Measurements from ENCODE around the gene CHRNB2. TPM values are rescaled to one million over a fixed set of nuclear protein-coding genes. Genes with fewer than 3 reads are reported as not detected.

The CHRNB2 gene
- total RNA-seq, 2 experiments from 2014 or later = not detected

DNA sequence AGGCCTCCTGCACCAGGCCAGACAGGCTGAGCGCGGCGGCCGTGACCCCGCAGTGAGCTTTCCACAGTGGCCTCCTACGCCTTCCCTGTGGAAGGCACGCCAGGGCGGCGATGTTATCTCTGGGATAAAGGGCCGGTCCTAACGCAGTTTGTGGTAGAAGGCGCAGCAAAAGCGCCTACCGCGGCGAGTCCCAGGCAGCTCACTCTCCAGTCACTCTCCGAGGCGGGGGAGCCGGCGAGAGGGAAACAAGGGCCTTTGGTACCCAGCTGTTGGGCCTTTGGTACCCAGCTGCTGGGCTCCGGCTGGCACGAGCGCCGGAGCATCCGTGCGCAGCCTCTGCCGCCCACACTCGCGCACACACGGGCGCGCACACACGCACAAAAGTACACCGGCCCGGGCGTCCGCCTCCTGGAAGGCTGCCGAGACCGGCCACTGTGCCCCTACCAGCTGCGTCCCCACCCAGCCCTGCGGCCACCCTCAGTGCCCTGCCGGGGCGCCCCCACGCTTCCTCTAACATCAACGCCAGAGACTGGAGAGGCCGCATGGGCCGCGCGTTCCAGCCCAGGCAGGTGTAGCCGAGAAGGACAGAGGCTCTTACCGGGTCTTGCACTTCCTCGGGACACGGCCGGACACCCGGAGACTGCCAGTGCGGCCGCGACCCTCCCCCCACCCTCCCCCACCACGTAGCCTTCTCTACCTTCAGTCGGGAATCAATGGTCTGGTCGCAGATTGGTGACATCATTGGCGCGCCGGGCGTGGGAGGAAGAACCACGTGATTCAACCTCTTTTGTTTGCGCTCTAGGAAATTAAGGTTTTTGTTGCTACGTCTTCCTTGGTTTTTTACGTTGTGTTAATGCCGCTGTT lies 59.9 kb downstream of the CHRNB2 start:
- intact Hi-C loops (cut with micrococcal nuclease) = no loop called here
- POLR2A ChIA-PET = interaction anchor here (0.8 to 3.3 kb wide), 13 partner anchors 9 to 458 kb away, joined by 3 to 18 read pairs (median 4); partner anchors contain the start of genes ADAR and PMVK

GRCh38 chr1:154628121-154628405 lies 60.5 kb downstream of the CHRNB2 start:
- peak overlapping the region; percentile 99 for H3K4me3 Mint-ChIP-seq
- peaks cover 7% of the 10 kb centered on the region for H3K9me3 Mint-ChIP-seq
- TF ChIP-seq, protein P1, sequence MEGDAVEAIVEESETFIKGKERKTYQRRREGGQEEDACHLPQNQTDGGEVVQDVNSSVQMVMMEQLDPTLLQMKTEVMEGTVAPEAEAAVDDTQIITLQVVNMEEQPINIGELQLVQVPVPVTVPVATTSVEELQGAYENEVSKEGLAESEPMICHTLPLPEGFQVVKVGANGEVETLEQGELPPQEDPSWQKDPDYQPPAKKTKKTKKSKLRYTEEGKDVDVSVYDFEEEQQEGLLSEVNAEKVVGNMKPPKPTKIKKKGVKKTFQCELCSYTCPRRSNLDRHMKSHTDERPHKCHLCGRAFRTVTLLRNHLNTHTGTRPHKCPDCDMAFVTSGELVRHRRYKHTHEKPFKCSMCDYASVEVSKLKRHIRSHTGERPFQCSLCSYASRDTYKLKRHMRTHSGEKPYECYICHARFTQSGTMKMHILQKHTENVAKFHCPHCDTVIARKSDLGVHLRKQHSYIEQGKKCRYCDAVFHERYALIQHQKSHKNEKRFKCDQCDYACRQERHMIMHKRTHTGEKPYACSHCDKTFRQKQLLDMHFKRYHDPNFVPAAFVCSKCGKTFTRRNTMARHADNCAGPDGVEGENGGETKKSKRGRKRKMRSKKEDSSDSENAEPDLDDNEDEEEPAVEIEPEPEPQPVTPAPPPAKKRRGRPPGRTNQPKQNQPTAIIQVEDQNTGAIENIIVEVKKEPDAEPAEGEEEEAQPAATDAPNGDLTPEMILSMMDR (IDR thresholded peaks at IDR 0.05) = no peak
- intact Hi-C loops (cut with micrococcal nuclease) = no loop called here
- peaks cover 34% of the 10 kb centered on the region for H3K36me3 Mint-ChIP-seq (ENCODE audit: low read depth)
- POLR2A ChIA-PET = interaction anchor here (0.9 to 3.3 kb wide), 3 partner anchors 17 to 51 kb away, joined by 3 to 18 read pairs (median 13); no protein-coding TSS in a partner anchor
- H3K27ac Mint-ChIP-seq = peak overlapping the region; percentile 96
- peaks cover 36% of the 10 kb centered on the region for H3K4me1 Mint-ChIP-seq (ENCODE audit: low read depth)
- CTCF ChIA-PET = interaction anchor here (1.7 kb wide), 1 partner anchor 68 kb away, joined by 6 read pairs; no protein-coding TSS in a partner anchor
- ATAC-seq (peak; percentile 28), DNase-seq (no peak)
- H3K27me3 Mint-ChIP-seq = peaks cover 3% of the 10 kb centered on the region

More for the DNA sequence above, 59.9 kb downstream of the CHRNB2 start:
- Mint-ChIP-seq H3K36me3 (ENCODE audit: low read depth) (peaks cover 40% of the 10 kb centered on the region), H3K9me3 (peaks cover 7% of the 10 kb centered on the region), H3K27me3 (peaks cover 3% of the 10 kb centered on the region), H3K27ac (peak overlapping the region; percentile 96), H3K4me1 (ENCODE audit: low read depth) (peaks cover 42% of the 10 kb centered on the region), H3K4me3 (peak overlapping the region; percentile 99)
- DNase-seq (peak; percentile 97), ATAC-seq (peak; percentile 67)
- TF ChIP-seq, protein P1 (IDR thresholded peaks at IDR 0.05) = no peak
- CTCF ChIA-PET = interaction anchor here (0.6 to 1.7 kb wide), 6 partner anchors 9 to 133 kb away, joined by 3 to 5 read pairs (median 4); no protein-coding TSS in a partner anchor

- ChIA-PET POLR2A (interaction anchor here (1.0 kb wide), 1 partner anchor 23 kb away, joined by 5 read pairs; no protein-coding TSS in a partner anchor), CTCF (interaction anchor here (1.7 kb wide), 1 partner anchor 70 kb away, joined by 6 read pairs; no protein-coding TSS in a partner anchor)
- peaks cover 7% of the 10 kb centered on the region for H3K9me3 Mint-ChIP-seq
- peaks cover 25% of the 10 kb centered on the region for H3K36me3 Mint-ChIP-seq (ENCODE audit: low read depth)
- H3K4me1 Mint-ChIP-seq (ENCODE audit: low read depth) = peaks cover 28% of the 10 kb centered on the region
- no peak for ATAC-seq
- intact Hi-C loops (cut with micrococcal nuclease) = no loop called here
- H3K27ac Mint-ChIP-seq = peak overlapping the region; percentile 96
- H3K27me3 Mint-ChIP-seq = peaks cover 5% of the 10 kb centered on the region
- TF ChIP-seq, protein P1 (IDR thresholded peaks at IDR 0.05) = no peak
- no peak for DNase-seq
- H3K4me3 Mint-ChIP-seq = peak overlapping the region; percentile 99
These were observed 61.6 kb downstream of the CHRNB2 start for GRCh38 chr1:154629061-154629674.

Other genes starting within 250 kb of the CHRNB2 start
- gene AQP10, start 246.7 kb upstream of the CHRNB2 start, total RNA-seq = under 1 TPM in 1 of 2 experiments, not detected in 1; 0.14 TPM
- gene ATP8B2, start 242.3 kb upstream of the CHRNB2 start, total RNA-seq = 10 to 100 TPM; 52.2 to 54.7 TPM
- gene IL6R, start 162.4 kb upstream of the CHRNB2 start, total RNA-seq = 1 to 10 TPM; 2.2 to 2.5 TPM
- gene TDRD10, start 65.6 kb upstream of the CHRNB2 start, total RNA-seq = not detected
- not detected for gene SHE, start 65.4 kb upstream of the CHRNB2 start, total RNA-seq
- 10 to 100 TPM; 71.2 to 74.6 TPM for gene UBE2Q1, start 9.1 kb upstream of the CHRNB2 start, total RNA-seq
- gene ADAR, start 40.4 kb downstream of the CHRNB2 start, total RNA-seq = 100 to 1,000 TPM; 261 to 267 TPM

Data from activated CD8-positive, alpha-beta T cell treated with anti-CD3 and anti-CD28 coated beads for 36 hours (primary cell).